Stimulated activated naive CD8-positive, alpha-beta T cell treated with anti-CD3 and anti-CD28 coated beads, Interleukin-15, Interleukin-2, amounts not matched to agents 100 U/mL and 50 U/mL, for 24 hours (primary cell): ENCODE results near the gene IQGAP2.

Source experiments
- ATAC-seq: fragments of 150-1000 bp; cut with Tn5 transposase; one replicate; pipeline ENCODE4 v1.10.0; 2021
- DNase-seq: peaks from one replicate; pipeline ENCODE4 v3.0.0; 2021

The IQGAP2 gene

GRCh38 chr5:76451031-76451701 lies 48.1 kb downstream of the IQGAP2 start:
- ATAC-seq (no peak), DNase-seq (no peak)

GRCh38 chr5:76455531-76456133 lies 52.5 kb downstream of the IQGAP2 start:
- ATAC-seq (no peak), DNase-seq (no peak)

GRCh38 chr5:76456258-76456657 lies 53.2 kb downstream of the IQGAP2 start:
- DNase-seq (no peak), ATAC-seq (no peak)

- no peak for ATAC-seq
- no peak for DNase-seq
These were observed 54.8 kb downstream of the IQGAP2 start for GRCh38 chr5:76457674-76458485.

- ATAC-seq (no peak), DNase-seq (no peak)
These were observed 55.4 kb downstream of the IQGAP2 start for GRCh38 chr5:76458486-76458830.

- ATAC-seq = no peak
These were observed 57.0 kb downstream of the IQGAP2 start for GRCh38 chr5:76460104-76460503.

GRCh38 chr5:76462097-76462667 lies 59.1 kb downstream of the IQGAP2 start:
- no peak for DNase-seq
- no peak for ATAC-seq

More at GRCh38 chr5:76460104-76460503, 57.0 kb downstream of the IQGAP2 start:
- DNase-seq = no peak

- no peak for ATAC-seq
- DNase-seq = no peak
These were observed 64.1 kb downstream of the IQGAP2 start for GRCh38 chr5:76467216-76467615.

- ATAC-seq (no peak), DNase-seq (no peak)
These were observed 65.7 kb downstream of the IQGAP2 start for GRCh38 chr5:76468635-76469425.

GRCh38 chr5:76469656-76470290 lies 66.7 kb downstream of the IQGAP2 start:
- peak; percentile 7 for ATAC-seq
- no peak for DNase-seq

GRCh38 chr5:76470976-76471375 lies 67.9 kb downstream of the IQGAP2 start:
- DNase-seq (no peak), ATAC-seq (no peak)

GRCh38 chr5:76471406-76471805 lies 68.3 kb downstream of the IQGAP2 start:
- DNase-seq (no peak), ATAC-seq (no peak)

GRCh38 chr5:76471987-76472334 lies 68.9 kb downstream of the IQGAP2 start:
- ATAC-seq = no peak
- no peak for DNase-seq

- peak; percentile 58 for ATAC-seq
- DNase-seq = peak; percentile 17
These were observed 69.4 kb downstream of the IQGAP2 start for GRCh38 chr5:76472335-76473008.

GRCh38 chr5:76473009-76473336 lies 69.9 kb downstream of the IQGAP2 start:
- ATAC-seq (no peak), DNase-seq (no peak)

- ATAC-seq (peak; percentile 67), DNase-seq (peak; percentile 46)
These were observed 70.6 kb downstream of the IQGAP2 start for GRCh38 chr5:76473661-76474060.

GRCh38 chr5:76474377-76474776 lies 71.3 kb downstream of the IQGAP2 start:
- DNase-seq (no peak), ATAC-seq (no peak)

- no peak for DNase-seq
- ATAC-seq = no peak
These were observed 72.3 kb downstream of the IQGAP2 start for GRCh38 chr5:76475385-76475784.

GRCh38 chr5:76475936-76476335 lies 72.9 kb downstream of the IQGAP2 start:
- no peak for DNase-seq
- ATAC-seq = no peak

GRCh38 chr5:76476474-76477038 lies 73.5 kb downstream of the IQGAP2 start:
- ATAC-seq (no peak), DNase-seq (no peak)

GRCh38 chr5:76477061-76477460 lies 74.0 kb downstream of the IQGAP2 start:
- DNase-seq (no peak), ATAC-seq (no peak)
